ENCODE results near the gene MAP3K14.

GRCh38 chr17:45341533-45342158 is 24.8 kb upstream of the MAP3K14 start:
- TF ChIP-seq EZH2 (IDR thresholded peaks at IDR 0.05) (no peak), POLR2AphosphoS5 (IDR thresholded peaks at IDR 0.05; ENCODE audit: borderline replicate concordance, low read depth, low read length) (no peak)

Measured in SK-N-MC (cell line).